Testis (tissue), 2 donors: Measurements from ENCODE around the gene SLC4A1AP.

Experiments
- POLR2A ChIP-seq: fragments of 450-650 bp; IDR thresholded peaks from one replicate; pipeline ENCODE4 v1.6.1; 2017; ENCODE audit warnings: antibody characterized with exemption, mild to moderate bottlenecking, moderate library complexity
- TF ChIP-seq, protein P1 (sequence below), 3 experiments: fragments of 450-650 bp in 2 of 3; fragments of 200-600 bp in 1 of 3; sonication (generic) in 1 of 3; IDR thresholded peaks; one replicate each; pipeline ENCODE4 v1.5.1; 2016 to 2019; ENCODE audit warnings: antibody characterized with exemption in 3 of 3, mild to moderate bottlenecking in 2 of 3, moderate library complexity in 1 of 3

DNA sequence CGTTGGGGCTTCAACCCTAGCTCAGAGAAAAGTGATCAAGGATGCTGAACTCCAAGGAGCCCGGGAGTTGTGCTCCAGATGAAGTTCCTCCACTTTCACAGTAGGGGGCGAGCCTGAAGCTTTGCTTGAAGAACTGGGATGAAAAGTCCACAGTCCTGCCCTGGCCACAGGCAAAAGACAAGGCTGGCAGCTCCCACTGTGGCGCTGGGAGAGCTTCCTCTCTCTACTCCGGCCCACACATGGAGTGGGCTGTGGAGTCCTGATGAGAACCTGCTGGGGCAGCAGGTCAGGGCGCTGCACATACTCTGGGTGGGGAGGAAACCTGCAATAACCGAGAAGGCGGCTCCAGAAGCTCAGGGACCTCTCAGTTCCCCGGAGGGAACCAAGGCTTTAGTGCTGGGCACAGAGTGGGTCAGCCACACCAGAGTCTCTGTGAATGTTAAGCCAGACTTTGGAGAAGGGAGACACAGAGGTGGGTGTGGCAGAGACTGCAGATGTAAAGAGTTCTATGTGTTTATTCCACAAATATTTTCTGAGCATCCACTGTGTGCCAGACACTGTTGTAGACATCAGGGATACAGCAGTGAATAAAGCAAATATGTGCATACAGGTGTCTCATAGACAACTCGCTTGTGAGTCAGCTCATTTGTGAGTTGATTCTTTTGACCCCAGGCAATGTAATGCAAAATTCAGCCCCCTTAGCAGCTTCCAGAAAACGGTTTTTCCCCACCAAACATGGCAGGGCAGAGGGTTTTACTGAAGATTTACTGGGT, 59.9 kb downstream of the SLC4A1AP start:
- TF ChIP-seq, protein P1, sequence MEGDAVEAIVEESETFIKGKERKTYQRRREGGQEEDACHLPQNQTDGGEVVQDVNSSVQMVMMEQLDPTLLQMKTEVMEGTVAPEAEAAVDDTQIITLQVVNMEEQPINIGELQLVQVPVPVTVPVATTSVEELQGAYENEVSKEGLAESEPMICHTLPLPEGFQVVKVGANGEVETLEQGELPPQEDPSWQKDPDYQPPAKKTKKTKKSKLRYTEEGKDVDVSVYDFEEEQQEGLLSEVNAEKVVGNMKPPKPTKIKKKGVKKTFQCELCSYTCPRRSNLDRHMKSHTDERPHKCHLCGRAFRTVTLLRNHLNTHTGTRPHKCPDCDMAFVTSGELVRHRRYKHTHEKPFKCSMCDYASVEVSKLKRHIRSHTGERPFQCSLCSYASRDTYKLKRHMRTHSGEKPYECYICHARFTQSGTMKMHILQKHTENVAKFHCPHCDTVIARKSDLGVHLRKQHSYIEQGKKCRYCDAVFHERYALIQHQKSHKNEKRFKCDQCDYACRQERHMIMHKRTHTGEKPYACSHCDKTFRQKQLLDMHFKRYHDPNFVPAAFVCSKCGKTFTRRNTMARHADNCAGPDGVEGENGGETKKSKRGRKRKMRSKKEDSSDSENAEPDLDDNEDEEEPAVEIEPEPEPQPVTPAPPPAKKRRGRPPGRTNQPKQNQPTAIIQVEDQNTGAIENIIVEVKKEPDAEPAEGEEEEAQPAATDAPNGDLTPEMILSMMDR (IDR thresholded peaks at IDR 0.05), result peak; percentile 75 to 86 (median 82)
- TF ChIP-seq POLR2A, result no peak
